ENCODE results near the gene GTF3C4. TPM values are rescaled to one million over a fixed set of nuclear protein-coding genes. Genes with fewer than 3 reads are reported as not detected.

The GTF3C4 gene
- total RNA-seq, 4 donors from 2014 or later: 5.6 to 8.3 (median 7.4) TPM

DNA sequence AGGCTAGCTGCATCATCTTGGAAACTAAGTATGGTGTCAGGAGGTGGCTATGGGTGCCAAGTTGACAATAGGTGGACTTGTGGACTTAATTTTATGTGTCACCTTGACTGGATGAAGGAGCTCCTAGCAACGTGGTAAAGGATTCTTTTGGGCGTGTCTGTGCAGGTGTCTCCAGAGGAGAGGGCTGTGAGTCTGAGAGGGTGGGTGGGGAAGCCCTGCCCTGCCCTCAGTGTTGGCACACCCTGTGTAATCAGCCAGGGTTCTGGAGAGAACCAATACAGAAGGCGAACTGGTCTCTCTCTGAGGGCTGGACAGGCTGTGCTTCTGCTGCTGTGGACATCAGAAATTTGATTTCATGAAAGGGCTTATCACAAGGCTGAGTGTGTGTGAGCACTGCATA, 61.0 kb downstream of the GTF3C4 start:
- no peak for DNase-seq
- TF ChIP-seq, protein P1, sequence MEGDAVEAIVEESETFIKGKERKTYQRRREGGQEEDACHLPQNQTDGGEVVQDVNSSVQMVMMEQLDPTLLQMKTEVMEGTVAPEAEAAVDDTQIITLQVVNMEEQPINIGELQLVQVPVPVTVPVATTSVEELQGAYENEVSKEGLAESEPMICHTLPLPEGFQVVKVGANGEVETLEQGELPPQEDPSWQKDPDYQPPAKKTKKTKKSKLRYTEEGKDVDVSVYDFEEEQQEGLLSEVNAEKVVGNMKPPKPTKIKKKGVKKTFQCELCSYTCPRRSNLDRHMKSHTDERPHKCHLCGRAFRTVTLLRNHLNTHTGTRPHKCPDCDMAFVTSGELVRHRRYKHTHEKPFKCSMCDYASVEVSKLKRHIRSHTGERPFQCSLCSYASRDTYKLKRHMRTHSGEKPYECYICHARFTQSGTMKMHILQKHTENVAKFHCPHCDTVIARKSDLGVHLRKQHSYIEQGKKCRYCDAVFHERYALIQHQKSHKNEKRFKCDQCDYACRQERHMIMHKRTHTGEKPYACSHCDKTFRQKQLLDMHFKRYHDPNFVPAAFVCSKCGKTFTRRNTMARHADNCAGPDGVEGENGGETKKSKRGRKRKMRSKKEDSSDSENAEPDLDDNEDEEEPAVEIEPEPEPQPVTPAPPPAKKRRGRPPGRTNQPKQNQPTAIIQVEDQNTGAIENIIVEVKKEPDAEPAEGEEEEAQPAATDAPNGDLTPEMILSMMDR (IDR thresholded peaks at IDR 0.05): no peak
- TF ChIP-seq POLR2A (IDR thresholded peaks at IDR 0.05): no peak
- H3K4me3 ChIP-seq: no peak overlapping the region

GRCh38 chr9:132732326-132733259, 62.3 kb downstream of the GTF3C4 start:
- no peak for DNase-seq
- Histone ChIP-seq H3K9me3 (no peaks in the 10 kb centered on the region), H3K36me3 (no peaks in the 10 kb centered on the region), H3K27me3 (no peaks in the 10 kb centered on the region), H3K4me3 (no peak overlapping the region), H3K27ac (no peak overlapping the region), H3K4me1 (no peaks in the 10 kb centered on the region)
- TF ChIP-seq POLR2A (IDR thresholded peaks at IDR 0.05): no peak
- TF ChIP-seq, protein P1 (IDR thresholded peaks at IDR 0.05): no peak

More for the DNA sequence above, 61.0 kb downstream of the GTF3C4 start:
- Histone ChIP-seq H3K27me3 (no peaks in the 10 kb centered on the region), H3K36me3 (no peaks in the 10 kb centered on the region), H3K9me3 (no peaks in the 10 kb centered on the region), H3K27ac (no peak overlapping the region), H3K4me1 (no peaks in the 10 kb centered on the region)

- DNase-seq: no peak
- Histone ChIP-seq H3K27me3 (no peaks in the 10 kb centered on the region), H3K36me3 (no peaks in the 10 kb centered on the region), H3K27ac (no peak overlapping the region), H3K4me3 (no peak overlapping the region), H3K9me3 (no peaks in the 10 kb centered on the region), H3K4me1 (no peaks in the 10 kb centered on the region)
- no peak for TF ChIP-seq POLR2A (IDR thresholded peaks at IDR 0.05)
- TF ChIP-seq, protein P1 (IDR thresholded peaks at IDR 0.05): no peak
Measured at GRCh38 chr9:132733260-132733815, 63.1 kb downstream of the GTF3C4 start.

DNA sequence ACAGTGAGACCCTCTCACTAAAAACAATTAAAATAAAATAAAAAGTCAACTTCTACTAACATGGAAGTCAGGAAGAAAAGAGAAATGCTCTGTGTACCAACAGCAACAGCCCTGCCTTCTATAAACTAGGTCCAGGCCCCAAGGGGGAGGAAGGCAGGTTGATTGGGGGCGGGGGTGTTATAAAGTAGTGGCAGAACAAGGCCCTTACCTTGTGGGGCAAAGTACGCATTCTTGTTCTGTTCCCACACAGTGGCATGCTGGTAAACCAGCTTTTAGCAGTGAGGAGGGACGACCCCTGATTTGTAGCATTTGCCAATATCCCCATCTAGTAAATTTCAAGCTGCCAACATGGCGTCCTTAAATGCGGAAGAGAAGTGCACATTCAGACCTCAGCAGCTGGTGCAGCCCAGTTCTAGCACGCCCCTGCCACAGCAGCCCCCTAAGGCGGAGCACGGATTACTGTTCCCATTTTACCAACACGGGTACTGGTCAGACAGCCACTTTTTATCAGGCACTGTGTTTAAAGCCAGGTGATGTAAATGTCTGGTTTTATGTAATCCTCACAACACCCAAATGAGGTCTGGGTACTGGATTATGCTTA, 69.5 kb downstream of the GTF3C4 start:
- Histone ChIP-seq H3K4me1 (no peaks in the 10 kb centered on the region), H3K27ac (no peak overlapping the region), H3K9me3 (no peaks in the 10 kb centered on the region), H3K4me3 (no peak overlapping the region), H3K36me3 (no peaks in the 10 kb centered on the region), H3K27me3 (peaks cover 0 to 8% of the 10 kb centered on the region in 2 donors)
- peak in 1 of 3 donors; percentile 48 for DNase-seq
- no peak for TF ChIP-seq POLR2A (IDR thresholded peaks at IDR 0.05)
- TF ChIP-seq, protein P1 (IDR thresholded peaks at IDR 0.05): no peak

DNA sequence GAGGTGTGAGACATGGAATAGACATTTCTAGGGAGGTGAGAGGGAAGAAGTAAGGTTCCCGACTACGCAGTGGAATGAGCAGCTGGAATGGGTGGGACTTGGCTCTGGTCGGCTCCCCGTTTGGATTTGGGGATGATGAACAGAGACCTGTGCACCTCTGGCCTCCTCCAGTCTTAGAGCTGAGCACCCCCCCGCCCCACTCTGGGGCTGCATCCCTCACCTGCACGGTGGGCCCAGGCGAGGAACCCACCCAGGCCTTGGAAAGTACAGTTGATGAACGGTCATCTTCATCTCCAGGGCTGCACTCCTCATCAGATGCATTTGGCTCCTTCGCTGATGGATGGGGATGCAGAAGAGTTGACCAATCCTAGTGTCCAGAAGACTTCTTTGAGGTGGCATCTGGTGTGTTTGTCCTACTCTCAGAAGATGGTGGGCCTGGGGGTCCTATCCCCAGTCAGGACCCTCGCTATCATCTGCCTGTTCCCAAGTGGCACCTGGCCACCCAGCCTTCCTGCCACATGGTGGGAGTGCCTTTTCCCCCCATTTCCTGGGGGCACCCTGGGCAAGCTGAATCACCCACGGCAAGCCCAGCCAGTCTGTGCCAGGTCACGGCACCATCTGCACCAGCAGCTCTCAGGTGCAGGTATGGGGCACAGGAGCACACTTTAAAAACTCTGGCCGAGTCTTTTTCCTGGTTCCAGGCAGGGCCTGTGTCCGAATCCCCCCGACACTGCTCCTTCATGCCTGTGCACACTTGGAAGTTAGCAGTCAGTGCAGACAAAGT, 70.5 kb downstream of the GTF3C4 start:
- H3K36me3 ChIP-seq: no peaks in the 10 kb centered on the region
- H3K27me3 ChIP-seq: peaks cover 0 to 8% of the 10 kb centered on the region in 2 donors
- H3K4me1 ChIP-seq: no peaks in the 10 kb centered on the region
- no peak for TF ChIP-seq POLR2A (IDR thresholded peaks at IDR 0.05)
- TF ChIP-seq, protein P1 (IDR thresholded peaks at IDR 0.05): no peak
- no peak overlapping the region for H3K27ac ChIP-seq
- no peak for DNase-seq
- no peaks in the 10 kb centered on the region for H3K9me3 ChIP-seq
- H3K4me3 ChIP-seq: no peak overlapping the region
